Upper lobe of right lung (tissue), 1 donor: ENCODE data around the gene RCE1. TPM values are rescaled to one million over a fixed set of nuclear protein-coding genes. Genes with fewer than 3 reads are reported as not detected.

ENCODE experiments used
- ATAC-seq: fragments of 200-7000 bp; cut with Tn5 transposase; one replicate; pipeline ENCODE4 v1.9.1; 2020; ENCODE audit warnings: mild to moderate bottlenecking, moderate library complexity
- DNase-seq: peaks from one replicate; pipeline ENCODE4 v3.0.0-alpha.2; 2020
- H3K27ac ChIP-seq: fragments of 200-600 bp; one replicate; pipeline ENCODE4 v1.8.0; 2022
- H3K27me3 ChIP-seq: fragments of 200-600 bp; one replicate; pipeline ENCODE4 v1.8.0; 2022; ENCODE audit warnings: mild to moderate bottlenecking
- H3K36me3 ChIP-seq: fragments of 200-600 bp; one replicate; pipeline ENCODE4 v1.8.0; 2022
- H3K4me1 ChIP-seq: fragments of 200-600 bp; one replicate; pipeline ENCODE4 v1.8.0; 2022
- H3K4me3 ChIP-seq: fragments of 200-600 bp; one replicate; pipeline ENCODE4 v1.8.0; 2022; ENCODE audit warnings: mild to moderate bottlenecking
- H3K9me3 ChIP-seq: fragments of 200-600 bp; one replicate; pipeline ENCODE4 v1.8.0; 2022
- CTCF ChIP-seq: fragments of 200-600 bp; IDR thresholded peaks from one replicate; pipeline ENCODE4 v1.8.0; 2022; ENCODE audit warnings: antibody characterized with exemption
- intact Hi-C: fragments of 100-400 bp; cut with DNase I; formaldehyde crosslinking; loops from one replicate; pipeline ENCODE4 v1.11.0; 2022
- total RNA-seq: library from RNA; stranded (reverse); fragmentation: NEBNext Ultra II Directional; extraction: Animal tissue kit (Norgen Biotek cat#: 25700); gene quantifications from one replicate; pipeline ENCODE4 v1.2.1, GENCODE V29; 2021
- donor health status: DM: no; HTN: yes; CAD: no; lungs with severe emphysema.

The RCE1 gene
- total RNA-seq, 1 donor from 2014 or later: 18.4 TPM

GRCh38 chr11:66861038-66861773 is 18.0 kb downstream of the RCE1 start:
- Histone ChIP-seq H3K36me3 (no peaks in the 10 kb centered on the region), H3K9me3 (no peaks in the 10 kb centered on the region), H3K4me1 (no peaks in the 10 kb centered on the region), H3K27me3 (no peaks in the 10 kb centered on the region), H3K27ac (no peak overlapping the region), H3K4me3 (no peak overlapping the region)
- DNase-seq: no peak
- ATAC-seq: no peak
- TF ChIP-seq CTCF: no peak
- intact Hi-C loops: no loop called here

- no peaks in the 10 kb centered on the region for H3K27me3 ChIP-seq
- no peak overlapping the region for H3K4me3 ChIP-seq
- TF ChIP-seq CTCF: no peak
- H3K4me1 ChIP-seq: no peaks in the 10 kb centered on the region
- no peak overlapping the region for H3K27ac ChIP-seq
- H3K9me3 ChIP-seq: no peaks in the 10 kb centered on the region
- DNase-seq (no peak), ATAC-seq (no peak)
- intact Hi-C loops: no loop called here
- no peaks in the 10 kb centered on the region for H3K36me3 ChIP-seq
These were observed 18.7 kb downstream of the RCE1 start for GRCh38 chr11:66861774-66862558.

GRCh38 chr11:66862559-66863037 is 19.4 kb downstream of the RCE1 start:
- H3K4me1 ChIP-seq: no peaks in the 10 kb centered on the region
- no peaks in the 10 kb centered on the region for H3K36me3 ChIP-seq
- no peaks in the 10 kb centered on the region for H3K9me3 ChIP-seq
- DNase-seq (no peak), ATAC-seq (no peak)
- no peak overlapping the region for H3K27ac ChIP-seq
- intact Hi-C loops: no loop called here
- H3K4me3 ChIP-seq: no peak overlapping the region
- no peaks in the 10 kb centered on the region for H3K27me3 ChIP-seq
- no peak for TF ChIP-seq CTCF

GRCh38 chr11:66863428-66864125 is 20.3 kb downstream of the RCE1 start:
- no peaks in the 10 kb centered on the region for H3K9me3 ChIP-seq
- intact Hi-C loops: no loop called here
- H3K4me1 ChIP-seq: no peaks in the 10 kb centered on the region
- H3K4me3 ChIP-seq: no peak overlapping the region
- DNase-seq (no peak), ATAC-seq (no peak)
- no peaks in the 10 kb centered on the region for H3K36me3 ChIP-seq
- H3K27me3 ChIP-seq: no peaks in the 10 kb centered on the region
- no peak overlapping the region for H3K27ac ChIP-seq
- TF ChIP-seq CTCF: no peak

GRCh38 chr11:66864172-66864901 is 21.1 kb downstream of the RCE1 start:
- DNase-seq (no peak), ATAC-seq (no peak)
- intact Hi-C loops: no loop called here
- TF ChIP-seq CTCF: no peak
- H3K4me3 ChIP-seq: no peak overlapping the region
- no peaks in the 10 kb centered on the region for H3K36me3 ChIP-seq
- H3K4me1 ChIP-seq: no peaks in the 10 kb centered on the region
- H3K27ac ChIP-seq: no peak overlapping the region
- no peaks in the 10 kb centered on the region for H3K9me3 ChIP-seq
- H3K27me3 ChIP-seq: no peaks in the 10 kb centered on the region
